ENCODE results near the gene SHISA5. TPM values are rescaled to one million over a fixed set of nuclear protein-coding genes. Genes with fewer than 3 reads are reported as not detected.

The SHISA5 gene
- total RNA-seq, 1 experiment from 2014 or later = 159 TPM

- H3K9ac ChIP-seq (ENCODE audit: low read length) = peak within 1 kb of the TSS; percentile 68
- intact Hi-C loops (cut with micrococcal nuclease) = no loop called here
- ATAC-seq (peak; percentile 18), DNase-seq (peak; percentile 63)
- peak within 1 kb of the TSS; percentile 50 for H3K27ac ChIP-seq (ENCODE audit: low read length)
- H2AFZ ChIP-seq (ENCODE audit: low read length) = peak within 1 kb of the TSS; percentile 92
- no peaks in the 10 kb centered on the region for H3K27me3 ChIP-seq (ENCODE audit: low read length)
- BruUV-seq (replicated peaks) = TSS peak; percentile 20
- TF ChIP-seq EZH2 (IDR thresholded peaks at IDR 0.05; ENCODE audit: low read length, unreplicated experiment) = no peak
- TF ChIP-seq CTCF (conservative IDR thresholded peaks at IDR 0.05; ENCODE audit: low read depth, low read length) = no peak
- no peak for TF ChIP-seq EZH2phosphoT487 (IDR thresholded peaks at IDR 0.05; ENCODE audit: borderline replicate concordance, low read length)
- peak within 1 kb of the TSS; percentile 83 for H3K4me3 ChIP-seq (ENCODE audit: low read length)
- H3K4me1 ChIP-seq (ENCODE audit: insufficient read depth, low read length) = peaks cover 25% of the 10 kb centered on the region
- POLR2A ChIA-PET (ENCODE audit: unreplicated experiment) = no interaction called here
- H3K9me2 ChIP-seq (replicated peaks; ENCODE audit: low read length) = no peaks in the 10 kb centered on the region
- no peaks in the 10 kb centered on the region for H3F3A ChIP-seq (ENCODE audit: low read length, unreplicated experiment)
- H3K4me2 ChIP-seq (ENCODE audit: low read length) = peak within 1 kb of the TSS; percentile 98
- H3K9me3 ChIP-seq (ENCODE audit: low read length) = no peaks in the 10 kb centered on the region
- CTCF ChIA-PET = no interaction called here
- peaks cover 13% of the 10 kb centered on the region for H3K36me3 ChIP-seq (ENCODE audit: low read depth, low read length)
- peaks cover 19% of the 10 kb centered on the region for H3K79me2 ChIP-seq (ENCODE audit: low read length)
- H4K20me1 ChIP-seq (ENCODE audit: low read length) = no peaks in the 10 kb centered on the region
Observed at GRCh38 chr3:48429960-48430707, 73.8 kb downstream of the SHISA5 start, which contains the start of gene PLXNB1. Gene PLXNB1 (minus strand): TSS chr3:48430086. CDS start chr3:48424611, 5,475 bp downstream.

GRCh38 chr3:48429317-48429959 is 74.5 kb downstream of the SHISA5 start:
- peak overlapping the region; percentile 92 for H2AFZ ChIP-seq (ENCODE audit: low read length)
- POLR2A ChIA-PET (ENCODE audit: unreplicated experiment) = no interaction called here

More at GRCh38 chr3:48429317-48429959, 74.5 kb downstream of the SHISA5 start:
- H3K4me1 ChIP-seq (ENCODE audit: insufficient read depth, low read length) = peaks cover 25% of the 10 kb centered on the region
- no peaks in the 10 kb centered on the region for H3K9me3 ChIP-seq (ENCODE audit: low read length)
- peaks cover 11% of the 10 kb centered on the region for H3K36me3 ChIP-seq (ENCODE audit: low read depth, low read length)
- ATAC-seq = peak; percentile 49
- H3K79me2 ChIP-seq (ENCODE audit: low read length) = peaks cover 19% of the 10 kb centered on the region
- peak overlapping the region; percentile 50 for H3K27ac ChIP-seq (ENCODE audit: low read length)
- intact Hi-C loops (cut with micrococcal nuclease) = no loop called here
- DNase-seq = peak; percentile 51
- H3F3A ChIP-seq (ENCODE audit: low read length, unreplicated experiment) = no peaks in the 10 kb centered on the region
- no peaks in the 10 kb centered on the region for H3K9me2 ChIP-seq (replicated peaks; ENCODE audit: low read length)
- H3K4me3 ChIP-seq (ENCODE audit: low read length) = peak overlapping the region; percentile 83
- peak overlapping the region; percentile 68 for H3K9ac ChIP-seq (ENCODE audit: low read length)
- CTCF ChIA-PET = no interaction called here
- H4K20me1 ChIP-seq (ENCODE audit: low read length) = no peaks in the 10 kb centered on the region
- no peaks in the 10 kb centered on the region for H3K27me3 ChIP-seq (ENCODE audit: low read length)
- no peak for TF ChIP-seq EZH2phosphoT487 (IDR thresholded peaks at IDR 0.05; ENCODE audit: borderline replicate concordance, low read length)
- no peak for TF ChIP-seq EZH2 (IDR thresholded peaks at IDR 0.05; ENCODE audit: low read length, unreplicated experiment)
- no peak for TF ChIP-seq CTCF (conservative IDR thresholded peaks at IDR 0.05; ENCODE audit: low read depth, low read length)
- no TSS peak for BruUV-seq (replicated peaks)
- peak overlapping the region; percentile 98 for H3K4me2 ChIP-seq (ENCODE audit: low read length)

Measured in PC-3 (cell line).